ENCODE results near the gene GOSR1.
"Not testable (repeated sequence)": the region's sequence is repeated elsewhere in the genome, so short reads cannot be mapped to it uniquely, and the experiment has no call there.

Gene GOSR1

GRCh38 chr17:30454635-30455034 lies 22.6 kb upstream of the GOSR1 start:
- H3K9me3 ChIP-seq (replicated peaks in 1 of 11): peaks cover 18 to 39% (median 30%) of the 10 kb centered on the region in 11 experiments
- no peak overlapping the region for H3K4me3 ChIP-seq
- H3K4me2 ChIP-seq: no peak overlapping the region
- H3K27ac ChIP-seq: 0 out of 22 replicates have a peak overlapping the region, but pooled peaks of 1 of the 11 experiments have one; percentile 2
- H4K20me1 ChIP-seq: no peaks in the 10 kb centered on the region
- TF ChIP-seq Cebpa-rat (IDR thresholded peaks at IDR 0.05): peak in 4 of 11 experiments; percentile 18 to 44 (median 37); a peak in 2 of 22 replicates
- peaks cover 0 to under 1% (median 0%) of the 10 kb centered on the region in 10 experiments; a peak in 1 of 20 replicates for H3K4me1 ChIP-seq
- no peaks in the 10 kb centered on the region for H3K27me3 ChIP-seq
- peaks cover 53 to 89% (median 76%) of the 10 kb centered on the region in 11 experiments for H3K36me3 ChIP-seq
- no peak overlapping the region for H3K9ac ChIP-seq

DNA sequence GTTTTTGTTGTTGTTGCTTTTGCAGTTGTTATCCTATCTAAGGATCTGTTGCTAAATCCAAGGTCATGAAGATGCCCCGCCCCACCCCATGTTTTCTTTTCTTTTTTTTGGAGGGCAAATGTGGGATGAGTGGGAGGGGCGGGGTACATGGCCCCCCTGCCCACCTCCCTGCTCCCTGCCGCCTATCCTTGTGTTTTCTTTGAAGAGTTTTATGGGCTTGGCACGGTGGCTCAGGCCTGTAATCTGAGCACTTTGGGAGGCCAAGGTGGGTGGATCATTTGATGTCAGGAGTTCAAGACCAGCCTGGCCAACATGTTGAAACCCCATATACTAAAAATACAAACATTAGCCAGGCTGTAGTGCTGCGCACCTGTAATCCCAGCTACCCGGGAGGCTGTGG lies 18.8 kb upstream of the GOSR1 start:
- H3K4me1 ChIP-seq: peaks cover 0 to 9% (median 0%) of the 10 kb centered on the region in 10 experiments; a peak in 2 of 20 replicates

GRCh38 chr17:30458797-30459413 lies 18.3 kb upstream of the GOSR1 start:
- H3K9me3 ChIP-seq (replicated peaks in 1 of 11): peaks cover 10 to 20% (median 16%) of the 10 kb centered on the region in 11 experiments
- not testable (repeated sequence) for H4K20me1 ChIP-seq, H3K4me2 ChIP-seq, H3K9ac ChIP-seq, H3K27ac ChIP-seq, H3K4me1 ChIP-seq, H3K4me3 ChIP-seq, H3K27me3 ChIP-seq
- peaks cover 44 to 75% (median 60%) of the 10 kb centered on the region in 11 experiments for H3K36me3 ChIP-seq

More for the DNA sequence above, 18.8 kb upstream of the GOSR1 start:
- Histone ChIP-seq H3K9me3 (replicated peaks in 1 of 11) (peaks cover 16 to 25% (median 21%) of the 10 kb centered on the region in 11 experiments), H3K27ac (no peak overlapping the region), H3K9ac (no peak overlapping the region), H3K4me2 (no peak overlapping the region), H3K36me3 (peaks cover 49 to 77% (median 66%) of the 10 kb centered on the region in 11 experiments), H4K20me1 (no peaks in the 10 kb centered on the region), H3K27me3 (no peaks in the 10 kb centered on the region), H3K4me3 (no peak overlapping the region)
- no peak for TF ChIP-seq Cebpa-rat (IDR thresholded peaks at IDR 0.05)

- H3K27me3 ChIP-seq: no peaks in the 10 kb centered on the region
- H3K4me3 ChIP-seq: no peak overlapping the region
- TF ChIP-seq Cebpa-rat (IDR thresholded peaks at IDR 0.05): no peak
- H3K27ac ChIP-seq: no peak overlapping the region
- H4K20me1 ChIP-seq: no peaks in the 10 kb centered on the region
- no peaks in the 10 kb centered on the region for H3K4me1 ChIP-seq
- H3K9me3 ChIP-seq (replicated peaks in 1 of 11): no peaks in the 10 kb centered on the region
- peaks cover 0 to 33% (median 12%) of the 10 kb centered on the region in 11 experiments; a peak in 9 of 22 replicates for H3K36me3 ChIP-seq
- no peak overlapping the region for H3K9ac ChIP-seq
- no peak overlapping the region for H3K4me2 ChIP-seq
These were observed 8.7 kb upstream of the GOSR1 start for GRCh38 chr17:30468465-30468864.

DNA sequence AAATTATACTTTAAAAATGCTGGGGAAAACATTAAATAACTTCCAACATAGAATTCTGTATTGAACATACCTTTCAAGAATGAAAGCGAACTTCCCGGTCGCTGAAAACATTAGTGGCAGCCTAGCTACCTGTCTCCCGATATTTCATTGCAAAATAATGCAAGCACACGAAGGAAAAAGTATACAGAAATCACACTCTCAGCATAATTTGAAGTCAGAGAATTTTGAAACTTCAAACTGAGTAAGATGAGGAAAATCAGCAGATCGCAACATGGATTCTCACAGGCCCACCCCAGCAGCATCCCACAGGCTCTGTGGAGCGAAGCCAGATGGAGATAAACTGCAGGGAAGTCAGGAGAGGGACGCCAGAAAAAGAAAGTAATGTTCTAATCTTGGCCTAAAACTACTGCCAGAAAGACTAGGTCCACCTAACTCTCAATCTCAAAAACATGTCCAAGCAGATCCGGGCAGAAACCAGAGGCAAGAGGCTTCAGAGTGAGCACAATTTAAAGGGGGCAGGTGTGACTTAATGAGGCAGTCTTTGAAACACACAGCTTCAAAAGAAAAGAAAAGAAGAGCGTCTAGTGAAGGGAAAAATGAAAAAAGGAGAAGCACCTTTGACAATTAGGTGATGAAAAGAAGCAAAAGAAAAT lies 4.8 kb upstream of the GOSR1 start:
- H3K27me3 ChIP-seq: no peaks in the 10 kb centered on the region
- no peak overlapping the region for H3K27ac ChIP-seq
- no peaks in the 10 kb centered on the region for H3K9me3 ChIP-seq (replicated peaks in 1 of 11)
- H3K4me3 ChIP-seq: no peak overlapping the region
- peaks cover 5 to 10% (median 6%) of the 10 kb centered on the region in 10 experiments; a peak in 11 of 20 replicates for H3K4me1 ChIP-seq
- H4K20me1 ChIP-seq: no peaks in the 10 kb centered on the region
- no peaks in the 10 kb centered on the region for H3K36me3 ChIP-seq
- TF ChIP-seq Cebpa-rat (IDR thresholded peaks at IDR 0.05): no peak
- H3K9ac ChIP-seq: no peak overlapping the region
- no peak overlapping the region for H3K4me2 ChIP-seq

- H3K36me3 ChIP-seq: peaks cover 11 to 18% (median 15%) of the 10 kb centered on the region in 11 experiments; a peak in 21 of 22 replicates
- no peak overlapping the region for H3K4me2 ChIP-seq
- H3K27ac ChIP-seq: no peak overlapping the region
- H4K20me1 ChIP-seq: peaks cover 0 to 20% (median 0%) of the 10 kb centered on the region in 11 experiments; a peak in 2 of 22 replicates
- H3K9me3 ChIP-seq (replicated peaks in 1 of 11): no peaks in the 10 kb centered on the region
- no peak for TF ChIP-seq Cebpa-rat (IDR thresholded peaks at IDR 0.05)
- H3K27me3 ChIP-seq: no peaks in the 10 kb centered on the region
- H3K4me3 ChIP-seq: no peak overlapping the region
- no peak overlapping the region for H3K9ac ChIP-seq
- peaks cover 16 to 22% (median 18%) of the 10 kb centered on the region in 10 experiments for H3K4me1 ChIP-seq
These were observed 2.0 kb upstream of the GOSR1 start for GRCh38 chr17:30475206-30475605.

DNA sequence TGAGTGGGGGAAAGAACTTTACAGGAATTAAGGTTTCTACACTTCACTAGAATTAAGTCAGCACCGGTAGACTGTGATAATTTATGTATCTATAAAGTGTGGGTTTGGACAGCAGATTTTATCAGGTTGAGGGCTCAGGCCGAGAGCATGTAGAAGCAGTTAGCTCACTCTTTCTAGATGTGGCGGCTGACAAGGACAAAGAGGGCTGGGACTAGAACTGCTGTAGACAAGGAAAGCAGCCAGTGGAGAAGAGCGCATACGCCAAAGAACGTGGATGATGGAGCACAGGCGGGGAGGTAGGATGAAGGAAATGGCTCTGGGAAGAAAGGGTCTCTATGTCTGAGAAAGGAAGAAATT lies 504 bp upstream of the GOSR1 start:
- peak overlapping the region; percentile 77 to 94 (median 85) for H3K4me3 ChIP-seq
- H3K4me1 ChIP-seq: peaks cover 16 to 22% (median 18%) of the 10 kb centered on the region in 10 experiments
- no peaks in the 10 kb centered on the region for H3K27me3 ChIP-seq
- no peaks in the 10 kb centered on the region for H3K9me3 ChIP-seq (replicated peaks in 1 of 11)
- TF ChIP-seq Cebpa-rat (IDR thresholded peaks at IDR 0.05): no peak
- peak overlapping the region; percentile 70 to 94 (median 77) for H3K4me2 ChIP-seq
- peak overlapping the region in 10 of 11 experiments; percentile 90 to 99 (median 95); a peak in 21 of 22 replicates for H3K27ac ChIP-seq
- H3K36me3 ChIP-seq: peaks cover 25 to 33% (median 30%) of the 10 kb centered on the region in 11 experiments
- H4K20me1 ChIP-seq: peaks cover 0 to 20% (median 7%) of the 10 kb centered on the region in 11 experiments; a peak in 7 of 22 replicates
- H3K9ac ChIP-seq: peak overlapping the region; percentile 89 to 98 (median 96)

- TF ChIP-seq Cebpa-rat (IDR thresholded peaks at IDR 0.05): no peak
- Histone ChIP-seq H3K27me3 (no peaks in the 10 kb centered on the region), H3K4me2 (peak overlapping the region; percentile 74 to 96 (median 86)), H3K36me3 (peaks cover 34 to 43% (median 40%) of the 10 kb centered on the region in 11 experiments), H4K20me1 (peaks cover 0 to 26% (median 7%) of the 10 kb centered on the region in 11 experiments; a peak in 8 of 22 replicates), H3K4me3 (peak overlapping the region; percentile 77 to 94 (median 85)), H3K9me3 (replicated peaks in 1 of 11) (no peaks in the 10 kb centered on the region), H3K27ac (peak overlapping the region; percentile 90 to 99 (median 95)), H3K9ac (peak overlapping the region; percentile 89 to 98 (median 96)), H3K4me1 (peaks cover 16 to 22% (median 18%) of the 10 kb centered on the region in 10 experiments)
These were observed 537 bp downstream of the GOSR1 start for GRCh38 chr17:30477774-30478115.

- H3K4me3 ChIP-seq: no peak overlapping the region
- peaks cover 10 to 13% (median 12%) of the 10 kb centered on the region in 10 experiments for H3K4me1 ChIP-seq
- no peaks in the 10 kb centered on the region for H3K9me3 ChIP-seq (replicated peaks in 1 of 11)
- TF ChIP-seq Cebpa-rat (IDR thresholded peaks at IDR 0.05): no peak
- H4K20me1 ChIP-seq: peaks cover 0 to 49% (median 7%) of the 10 kb centered on the region in 11 experiments; a peak in 9 of 22 replicates
- H3K36me3 ChIP-seq: peaks cover 80 to 91% (median 88%) of the 10 kb centered on the region in 11 experiments
- no peak overlapping the region for H3K27ac ChIP-seq
- H3K9ac ChIP-seq: no peak overlapping the region
- no peak overlapping the region for H3K4me2 ChIP-seq
- no peaks in the 10 kb centered on the region for H3K27me3 ChIP-seq
These were observed 5.3 kb downstream of the GOSR1 start for GRCh38 chr17:30482555-30482954.

All from BLaER1 treated with 17β-estradiol and CSF1 and Interleukin-3, amounts not matched to agents 10 nM and 100 nM (cell line).